Endothelial cell of umbilical vein (primary cell): ENCODE measurements around the gene F8. TPM values are rescaled to one million over a fixed set of nuclear protein-coding genes. Genes with fewer than 3 reads are reported as not detected.

ENCODE experiments used
- BruUV-seq: library from RNA; stranded (reverse); fragments of 400-500 nt; replicated peaks from 2 replicates; lab custom pipeline; 2021; lab: Mats Ljungman, UMichigan
- CTCF ChIA-PET: fragments of 300-600, 350-600 bp; sonication (Branson Sonifier 250); formaldehyde crosslinking; loops from one replicate; lab custom pipeline; 2021; ENCODE audit warnings: antibody characterized with exemption, inconsistent platforms; lab: Charles Lee
- POLR2A ChIA-PET: fragments of 300-600, 350-600 bp; sonication (Branson Sonifier 250); formaldehyde crosslinking; loops from one replicate; lab custom pipeline; 2021; ENCODE audit warnings: antibody characterized with exemption, inconsistent platforms; lab: Charles Lee
- DNase-seq: peaks from one replicate; pipeline ENCODE4 v3.0.0-alpha.2; 2011; ENCODE audit warnings: low read depth, low spot score
- FAIRE-seq: peaks from 2 replicates; lab custom pipeline; 2011; peaks lifted over from hg19 to GRCh38; lab: Jason Lieb, UNC
- H2AFZ ChIP-seq: 2 replicates; pipeline ENCODE4 v1.6.0; 2012; ENCODE audit warnings: low read depth, low read length, control low read depth, inconsistent platforms
- H3K27ac ChIP-seq: 2 replicates; pipeline ENCODE4 v1.5.1; 2011; ENCODE audit warnings: low read depth, mild to moderate bottlenecking, control low read depth, low read length, moderate library complexity; ENCODE audit not compliant: insufficient read depth
- H3K27me3 ChIP-seq, 2 experiments: 2 replicates each; pipeline versions ENCODE4 v1.6.0 to v1.6.1; 2011; ENCODE audit warnings: low read length in 2 of 2, mixed read lengths in 1 of 2; ENCODE audit not compliant: control insufficient read depth in 2 of 2, insufficient read depth in 2 of 2
- H3K36me3 ChIP-seq, 2 experiments: 2 replicates in 1 of 2; 3 replicates in 1 of 2; pipeline ENCODE4 v1.5.1; 2011; ENCODE audit warnings: low read length in 2 of 2, mild to moderate bottlenecking in 1 of 2, moderate library complexity in 1 of 2; ENCODE audit not compliant: control insufficient read depth in 2 of 2, insufficient read depth in 2 of 2; ENCODE audit errors: extremely low read depth in 1 of 2
- H3K4me1 ChIP-seq: 3 replicates; pipeline ENCODE4 v1.5.1; 2011; ENCODE audit warnings: mild to moderate bottlenecking, low read length; ENCODE audit not compliant: control insufficient read depth, insufficient read depth; ENCODE audit errors: extremely low read depth
- H3K4me2 ChIP-seq: 2 replicates; pipeline ENCODE4 v1.6.1; 2011; ENCODE audit warnings: low read length, control low read depth, mixed read lengths; ENCODE audit not compliant: insufficient read depth
- H3K4me3 ChIP-seq, 3 experiments: fragments of 200-600 bp in 1 of 3; sonication (generic), shearing (Covaris generic) in 1 of 3; replicated peaks in 1 of 3; 2 replicates each; pipeline ENCODE4 v1.5.1; 2011 to 2016; ENCODE audit warnings: control low read depth in 3 of 3, low read length in 3 of 3, mild to moderate bottlenecking in 2 of 3, inconsistent platforms in 1 of 3, low read depth in 1 of 3, moderate library complexity in 1 of 3; ENCODE audit not compliant: insufficient read depth in 1 of 3
- H3K79me2 ChIP-seq: 2 replicates; pipeline ENCODE4 v1.6.0; 2012; ENCODE audit warnings: low read length, inconsistent platforms; ENCODE audit not compliant: control insufficient read depth, insufficient read depth
- H3K9ac ChIP-seq: replicated peaks from 2 replicates; pipeline ENCODE3; 2011; ENCODE audit warnings: low read length, control low read depth; ENCODE audit not compliant: insufficient read depth; ENCODE audit errors: extremely low read depth
- H3K9me1 ChIP-seq: replicated peaks from 3 replicates; pipeline ENCODE4 v1.6.0; 2011; ENCODE audit warnings: mild to moderate bottlenecking, low read length; ENCODE audit not compliant: control insufficient read depth, insufficient read depth; ENCODE audit errors: extremely low read depth
- H3K9me3 ChIP-seq: replicated peaks from 2 replicates; pipeline ENCODE4 v1.5.1; 2012; ENCODE audit warnings: low read length, inconsistent platforms; ENCODE audit not compliant: control insufficient read depth, insufficient read depth
- H4K20me1 ChIP-seq: replicated peaks from 2 replicates; pipeline ENCODE3; 2011; ENCODE audit warnings: mild to moderate bottlenecking, low read length; ENCODE audit not compliant: control insufficient read depth, insufficient read depth; ENCODE audit errors: extremely low read depth
- EZH2 ChIP-seq: IDR thresholded peaks from 2 replicates; pipeline ENCODE4 v1.6.1; 2012; ENCODE audit warnings: borderline replicate concordance, low read depth, mild to moderate bottlenecking, moderate library complexity, low read length, inconsistent platforms; ENCODE audit not compliant: severe bottlenecking
- POLR2A ChIP-seq: IDR thresholded peaks from 2 replicates; pipeline ENCODE4 v1.6.1; 2012; ENCODE audit warnings: low read depth, mild to moderate bottlenecking, control low read depth, low read length
- POLR2AphosphoS5 ChIP-seq: IDR thresholded peaks from 2 replicates; pipeline ENCODE4 v1.6.1; 2012; ENCODE audit warnings: low read depth, mild to moderate bottlenecking, control low read depth, low read length, moderate library complexity; ENCODE audit not compliant: insufficient read depth
- dilution Hi-C: fragments of 300-500 bp; cut with MboI; formaldehyde crosslinking; loops from one replicate; pipeline ENCODE4 v1.15.0; 2019; ENCODE audit warnings: low sequenced_read_pairs; ENCODE audit not compliant: extremely low pct_ligation_motif_present
- intact Hi-C: fragments of 100-400 bp; cut with micrococcal nuclease; formaldehyde crosslinking; loops from one replicate; pipeline ENCODE4 v1.10.0; 2022
- polyA plus RNA-seq, 4 experiments: library from polyadenylated mRNA; depleted of rRNA in 3 of 4; stranded (reverse) in 3 of 4; unstranded in 1 of 4; fragments of >200 nt; gene quantifications; 2 replicates each; pipeline versions ENCODE4 v1.2.1 to v1.2.3, GENCODE V29; 2011 to 2012; ENCODE audit warnings: missing spikeins in 1 of 4
- total RNA-seq: library from RNA; stranded (reverse); gene quantifications from 2 replicates; pipeline ENCODE4 v1.2.3, GENCODE V29; 2021

Gene F8
- total and polyA plus RNA-seq, 2 donors (not counting 3 experiments of a cell fraction or from before 2014, with no cell fraction given): 0.62 to 1.1 TPM

GRCh38 chrX:155070663-155070974, 48.1 kb upstream of the F8 start:
- Histone ChIP-seq H3K9me3 (no peaks in the 10 kb centered on the region), H3K9ac (peak overlapping the region; percentile 92), H3K27ac (peak overlapping the region; percentile 66), H3K36me3 (no peaks in the 10 kb centered on the region), H3K4me1 (peaks cover 20% of the 10 kb centered on the region), H3K4me3 (peak overlapping the region; percentile 63 to 92 (median 65)), H4K20me1 (no peaks in the 10 kb centered on the region), H3K79me2 (peaks cover 45% of the 10 kb centered on the region), H2AFZ (peak overlapping the region; percentile 48), H3K27me3 (no peaks in the 10 kb centered on the region), H3K9me1 (no peaks in the 10 kb centered on the region), H3K4me2 (peak overlapping the region; percentile 92)
- intact Hi-C loops: no loop called here
- FAIRE-seq (no peak), DNase-seq (peak; percentile 28)
- dilution Hi-C loops: no loop called here
- BruUV-seq: TSS peak; percentile 60
- CTCF ChIA-PET: interaction anchor here (0.9 kb wide), 1 partner anchor 16 kb away, joined by 3 read pairs; no protein-coding TSS in a partner anchor
- POLR2A ChIA-PET: no interaction called here
- no peak for TF ChIP-seq EZH2

- Histone ChIP-seq H3K36me3 (no peaks in the 10 kb centered on the region), H3K4me1 (peaks cover 20% of the 10 kb centered on the region), H3K9ac (peak overlapping the region; percentile 92), H4K20me1 (no peaks in the 10 kb centered on the region), H3K27me3 (no peaks in the 10 kb centered on the region), H3K27ac (peak overlapping the region; percentile 66), H2AFZ (peak overlapping the region; percentile 48), H3K9me3 (no peaks in the 10 kb centered on the region), H3K79me2 (peaks cover 45% of the 10 kb centered on the region), H3K9me1 (no peaks in the 10 kb centered on the region), H3K4me2 (peak overlapping the region; percentile 92), H3K4me3 (peak overlapping the region; percentile 63 to 92 (median 65))
- DNase-seq: no peak
- TF ChIP-seq POLR2A (no peak), POLR2AphosphoS5 (no peak)
- ChIA-PET POLR2A (no interaction called here), CTCF (interaction anchor here (0.9 kb wide), 1 partner anchor 16 kb away, joined by 3 read pairs; no protein-coding TSS in a partner anchor)
- dilution Hi-C loops (no loop called here), intact Hi-C loops (no loop called here)
- no TSS peak for BruUV-seq
- no peak for FAIRE-seq
These were observed 47.5 kb upstream of the F8 start for GRCh38 chrX:155070038-155070437.
